Uterus (tissue), 4 donors: ENCODE results near the gene NPFF. TPM values are rescaled to one million over a fixed set of nuclear protein-coding genes. Genes with fewer than 3 reads are reported as not detected.

Experiments used
- DNase-seq, 2 donors: peaks; one replicate each; pipeline ENCODE4 v3.0.0-alpha.2; 2019 to 2020
- H3K27ac ChIP-seq, 2 donors: fragments of 200-600 bp; sonication (generic); 1 replicate in 1 of 2; 2 replicates in 1 of 2; pipeline ENCODE4 v1.5.1; 2016 to 2018
- H3K27me3 ChIP-seq, 2 donors: fragments of 200-600 bp; sonication (generic); one replicate each; pipeline ENCODE4 v1.5.1; 2018 to 2019; ENCODE audit warnings: control low read depth in 1 of 2
- H3K36me3 ChIP-seq, 2 donors: fragments of 200-600 bp; sonication (generic); one replicate each; pipeline ENCODE4 v1.5.1; 2019; ENCODE audit warnings: control low read depth in 1 of 2
- H3K4me1 ChIP-seq, 2 donors: fragments of 200-600 bp; sonication (generic); one replicate each; pipeline ENCODE4 v1.5.1; 2018 to 2019; ENCODE audit warnings: control low read depth in 1 of 2
- H3K4me3 ChIP-seq, 2 donors: fragments of 200-600 bp; sonication (generic); 1 replicate in 1 of 2; 2 replicates in 1 of 2; pipeline ENCODE4 v1.5.1; 2018 to 2019; ENCODE audit warnings: mild to moderate bottlenecking in 1 of 2
- H3K9me3 ChIP-seq, 2 donors: fragments of 200-600 bp; sonication (generic); one replicate each; pipeline ENCODE4 v1.5.1; 2019; ENCODE audit warnings: control low read depth in 1 of 2
- CTCF ChIP-seq, 4 experiments: fragments of 200-600 bp in 2 of 4; fragments of 450-650 bp in 2 of 4; sonication (generic) in 2 of 4; IDR thresholded peaks; one replicate each; pipeline ENCODE4 v1.5.1; 2016 to 2019; ENCODE audit warnings: antibody characterized with exemption in 4 of 4, mild to moderate bottlenecking in 2 of 4, moderate library complexity in 1 of 4
- POLR2A ChIP-seq, 2 donors: fragments of 450-650 bp; IDR thresholded peaks; one replicate each; pipeline ENCODE4 v1.6.1; 2016; ENCODE audit warnings: antibody characterized with exemption in 2 of 2, mild to moderate bottlenecking in 1 of 2, moderate library complexity in 1 of 2
- intact Hi-C: fragments of 100-400 bp; cut with DNase I; formaldehyde crosslinking; loops from one replicate; pipeline ENCODE4 v1.15.1; 2023; ENCODE audit warnings: low total_unique reads
- total RNA-seq, 4 donors: library from RNA; depleted of rRNA in 3 of 4; stranded (reverse); fragments of >200 nt in 3 of 4; gene quantifications; one replicate each; pipeline versions ENCODE4 v1.1.0 to v1.2.4, GENCODE V29; 2014 to 2023
- donor health status: DM: yes; HTN: yes; CAD: no.

The NPFF gene
- total RNA-seq, 4 donors from 2014 or later, result not detected

GRCh38 chr12:53499266-53500141 lies 7.8 kb downstream of the NPFF start, which contains the start of gene MAP3K12:
Gene MAP3K12, minus strand, starts transcription at chr12:53499458. Its CDS starts 12,067 bp downstream, at chr12:53487391.
- Histone ChIP-seq H3K4me1 (peaks cover 0 to 7% of the 10 kb centered on the region in 2 donors), H3K9me3 (no peaks in the 10 kb centered on the region), H3K27ac (peak within 1 kb of the TSS; percentile 96 to 99), H3K27me3 (no peaks in the 10 kb centered on the region), H3K4me3 (peak within 1 kb of the TSS; percentile 68 to 72), H3K36me3 (no peaks in the 10 kb centered on the region)
- peak; percentile 76 to 79 for DNase-seq
- intact Hi-C loops, result loop anchor here (10.0 kb wide), 1 partner anchor 45 kb away; the partner anchor contains the start of gene PCBP2
- TF ChIP-seq POLR2A (IDR thresholded peaks at IDR 0.05), result no peak
- TF ChIP-seq CTCF (IDR thresholded peaks at IDR 0.05), result peak in 2 of 4 experiments; percentile 10 to 16

- intact Hi-C loops, result no loop called here
- Histone ChIP-seq H3K27ac (peak overlapping the region; percentile 96 to 99), H3K4me1 (peaks cover 0 to 9% of the 10 kb centered on the region in 2 donors)
Measured at GRCh38 chr12:53498235-53498630, 9.1 kb downstream of the NPFF start.

GRCh38 chr12:53497461-53497860 lies 9.8 kb downstream of the NPFF start:
- intact Hi-C loops, result no loop called here

More at GRCh38 chr12:53498235-53498630, 9.1 kb downstream of the NPFF start:
- no peak overlapping the region for H3K4me3 ChIP-seq
- no peak for DNase-seq
- no peaks in the 10 kb centered on the region for H3K9me3 ChIP-seq
- H3K27me3 ChIP-seq, result no peaks in the 10 kb centered on the region
- no peak for TF ChIP-seq CTCF (IDR thresholded peaks at IDR 0.05)
- no peaks in the 10 kb centered on the region for H3K36me3 ChIP-seq

GRCh38 chr12:53496752-53497032 lies 10.6 kb downstream of the NPFF start:
- H3K4me3 ChIP-seq, result no peak overlapping the region
- intact Hi-C loops, result no loop called here
- no peaks in the 10 kb centered on the region for H3K36me3 ChIP-seq
- H3K4me1 ChIP-seq, result peaks cover 0 to 5% of the 10 kb centered on the region in 2 donors
- DNase-seq, result no peak
- H3K27ac ChIP-seq, result peak overlapping the region; percentile 65 to 96
- no peaks in the 10 kb centered on the region for H3K27me3 ChIP-seq
- H3K9me3 ChIP-seq, result no peaks in the 10 kb centered on the region
- TF ChIP-seq POLR2A (IDR thresholded peaks at IDR 0.05), result no peak
- TF ChIP-seq CTCF (IDR thresholded peaks at IDR 0.05), result no peak

More at GRCh38 chr12:53497461-53497860, 9.8 kb downstream of the NPFF start:
- Histone ChIP-seq H3K36me3 (no peaks in the 10 kb centered on the region), H3K9me3 (no peaks in the 10 kb centered on the region), H3K4me1 (peaks cover 0 to 5% of the 10 kb centered on the region in 2 donors), H3K27me3 (no peaks in the 10 kb centered on the region), H3K27ac (peak overlapping the region; percentile 65 to 96), H3K4me3 (no peak overlapping the region)
- no peak for TF ChIP-seq CTCF (IDR thresholded peaks at IDR 0.05)
- TF ChIP-seq POLR2A (IDR thresholded peaks at IDR 0.05), result no peak
- DNase-seq, result peak in 1 of 2 donors; percentile 18
